GM12891 (cell line): Measurements from ENCODE around the gene PRELID3B.

Source experiments
- PAX5 ChIP-seq: IDR thresholded peaks from 2 replicates; pipeline ENCODE4 v1.6.1; 2011; ENCODE audit warnings: low read length, moderate library complexity, mild to moderate bottlenecking; ENCODE audit not compliant: insufficient read depth, severe bottlenecking
- POLR2A ChIP-seq: IDR thresholded peaks from 2 replicates; pipeline ENCODE4 v1.6.1; 2011; ENCODE audit warnings: low read depth, low read length, control low read depth
- POLR2AphosphoS5 ChIP-seq: IDR thresholded peaks from 2 replicates; pipeline ENCODE4 v1.6.1; 2011; ENCODE audit warnings: low read depth, low read length, control low read depth
- POU2F2 ChIP-seq: IDR thresholded peaks from 2 replicates; pipeline ENCODE4 v1.6.1; 2011; ENCODE audit warnings: low read depth, mild to moderate bottlenecking, control low read depth, low read length, moderate library complexity
- SPI1 ChIP-seq: IDR thresholded peaks from 2 replicates; pipeline ENCODE4 v1.6.1; 2011; ENCODE audit warnings: low read depth, low read length, control low read depth
- TAF1 ChIP-seq: IDR thresholded peaks from 2 replicates; pipeline ENCODE4 v1.6.1; 2011; ENCODE audit warnings: low read depth, low read length, control low read depth

DNA sequence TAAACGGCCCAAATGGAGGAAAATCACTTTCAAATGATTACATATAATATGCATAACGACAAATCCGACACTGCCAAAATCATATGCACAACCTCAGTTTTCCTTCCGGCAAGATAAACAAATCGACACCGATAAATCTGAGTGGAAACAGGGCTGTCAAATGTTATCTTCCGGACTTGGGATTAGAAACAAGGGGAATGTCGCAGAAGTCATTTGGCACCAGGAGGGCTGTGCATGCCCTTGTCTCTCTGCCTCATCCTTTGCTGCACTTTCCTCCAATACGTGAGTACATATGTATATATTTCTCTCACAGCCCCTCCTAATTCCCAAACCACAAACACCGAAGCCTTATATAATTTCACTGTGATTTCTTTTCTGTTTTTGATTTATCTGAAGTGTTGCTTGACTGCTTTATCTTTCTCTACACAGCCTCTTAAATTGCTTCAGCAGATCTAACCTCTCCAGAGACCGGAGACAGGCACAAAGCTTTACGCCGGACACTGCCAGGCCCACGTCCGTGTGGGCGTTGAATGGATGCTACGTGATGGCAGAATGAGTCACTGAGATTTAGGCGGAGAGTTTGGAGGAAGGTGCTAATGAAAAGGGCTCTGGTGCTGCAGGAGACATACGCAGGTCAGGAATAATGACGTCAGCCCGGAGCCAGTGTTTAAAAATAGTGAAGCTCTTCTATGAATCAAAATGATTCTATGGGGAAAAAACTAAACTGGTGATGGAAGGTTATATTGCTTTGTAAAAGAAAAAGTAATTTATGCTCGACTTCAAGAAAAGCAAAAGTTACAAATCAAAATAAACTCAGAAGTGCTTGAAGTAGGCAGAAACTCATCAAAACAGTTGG is 21.0 kb upstream of the PRELID3B start:
- TF ChIP-seq POLR2A (no peak), TAF1 (no peak), POLR2AphosphoS5 (no peak), POU2F2 (no peak), PAX5 (no peak), SPI1 (no peak)
